AG04450 (cell line): ENCODE measurements around the gene SCAF8. TPM values are rescaled to one million over a fixed set of nuclear protein-coding genes. Genes with fewer than 3 reads are reported as not detected.

ENCODE experiments used
- CTCF ChIA-PET: fragments of 300-600, 350-600 bp; formaldehyde crosslinking; extraction: SDS; loops from one replicate; lab custom pipeline; 2022; ENCODE audit warnings: antibody characterized with exemption, inconsistent platforms; lab: Charles Lee
- POLR2A ChIA-PET: fragments of 350-600 bp; formaldehyde crosslinking; extraction: SDS; loops from one replicate; lab custom pipeline; 2021; ENCODE audit warnings: antibody characterized with exemption, inconsistent platforms; lab: Yijun Ruan, JAX
- DNase-seq: peaks from one replicate; pipeline ENCODE4 v3.0.0-alpha.2; 2011; ENCODE audit warnings: low read depth, low spot score
- H3K27ac ChIP-seq: one replicate; pipeline ENCODE4 v1.5.1; 2012; ENCODE audit warnings: low read depth, low read length, control low read depth
- H3K27me3 ChIP-seq: one replicate; pipeline ENCODE4 v1.6.0; 2012; ENCODE audit warnings: low read length; ENCODE audit not compliant: control insufficient read depth, insufficient read depth
- H3K4me3 ChIP-seq: 2 replicates; pipeline ENCODE4 v1.5.1; 2011; ENCODE audit warnings: mild to moderate bottlenecking, low read depth, low read length, control low read depth
- H3K9me3 ChIP-seq: 2 replicates; pipeline ENCODE4 v1.5.1; 2012; ENCODE audit warnings: low read length; ENCODE audit not compliant: control insufficient read depth, insufficient read depth
- polyA plus RNA-seq: library from polyadenylated mRNA; depleted of rRNA; stranded (reverse); fragments of >200 nt; gene quantifications from 2 replicates; pipeline ENCODE4 v1.2.3, GENCODE V29; 2011
- TF ChIP-seq, protein P1 (sequence below): IDR thresholded peaks from 2 replicates; pipeline ENCODE4 v1.5.1; 2011; ENCODE audit warnings: low read depth, low read length, control low read depth, inconsistent platforms

The SCAF8 gene
- polyA plus RNA-seq, 1 experiment = 29.2 TPM

DNA sequence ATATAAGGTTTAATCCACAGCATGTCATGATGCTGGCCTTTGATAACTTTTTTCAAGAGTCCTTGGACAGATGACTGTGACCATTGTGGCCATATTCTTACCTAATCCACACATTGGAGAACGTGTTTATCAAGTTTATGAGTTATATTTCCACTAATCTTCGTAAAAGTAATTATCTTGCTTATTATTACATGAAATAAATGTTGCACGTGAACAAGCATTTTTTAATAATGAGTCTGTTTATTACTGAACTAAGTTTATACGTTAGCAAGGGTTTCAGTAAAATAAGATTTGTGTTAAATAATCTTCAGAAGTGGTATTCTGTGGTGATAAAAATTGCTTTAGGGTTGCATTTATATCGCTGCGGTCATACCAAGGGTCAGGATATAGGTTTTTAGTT, 107.1 kb downstream of the SCAF8 start:
- H3K4me3 ChIP-seq = no peak overlapping the region
- H3K27me3 ChIP-seq = no peaks in the 10 kb centered on the region
- TF ChIP-seq, protein P1, sequence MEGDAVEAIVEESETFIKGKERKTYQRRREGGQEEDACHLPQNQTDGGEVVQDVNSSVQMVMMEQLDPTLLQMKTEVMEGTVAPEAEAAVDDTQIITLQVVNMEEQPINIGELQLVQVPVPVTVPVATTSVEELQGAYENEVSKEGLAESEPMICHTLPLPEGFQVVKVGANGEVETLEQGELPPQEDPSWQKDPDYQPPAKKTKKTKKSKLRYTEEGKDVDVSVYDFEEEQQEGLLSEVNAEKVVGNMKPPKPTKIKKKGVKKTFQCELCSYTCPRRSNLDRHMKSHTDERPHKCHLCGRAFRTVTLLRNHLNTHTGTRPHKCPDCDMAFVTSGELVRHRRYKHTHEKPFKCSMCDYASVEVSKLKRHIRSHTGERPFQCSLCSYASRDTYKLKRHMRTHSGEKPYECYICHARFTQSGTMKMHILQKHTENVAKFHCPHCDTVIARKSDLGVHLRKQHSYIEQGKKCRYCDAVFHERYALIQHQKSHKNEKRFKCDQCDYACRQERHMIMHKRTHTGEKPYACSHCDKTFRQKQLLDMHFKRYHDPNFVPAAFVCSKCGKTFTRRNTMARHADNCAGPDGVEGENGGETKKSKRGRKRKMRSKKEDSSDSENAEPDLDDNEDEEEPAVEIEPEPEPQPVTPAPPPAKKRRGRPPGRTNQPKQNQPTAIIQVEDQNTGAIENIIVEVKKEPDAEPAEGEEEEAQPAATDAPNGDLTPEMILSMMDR = no peak
- no peak for DNase-seq
- no peaks in the 10 kb centered on the region for H3K9me3 ChIP-seq
- ChIA-PET CTCF (no interaction called here), POLR2A (no interaction called here)
- H3K27ac ChIP-seq = no peak overlapping the region

DNA sequence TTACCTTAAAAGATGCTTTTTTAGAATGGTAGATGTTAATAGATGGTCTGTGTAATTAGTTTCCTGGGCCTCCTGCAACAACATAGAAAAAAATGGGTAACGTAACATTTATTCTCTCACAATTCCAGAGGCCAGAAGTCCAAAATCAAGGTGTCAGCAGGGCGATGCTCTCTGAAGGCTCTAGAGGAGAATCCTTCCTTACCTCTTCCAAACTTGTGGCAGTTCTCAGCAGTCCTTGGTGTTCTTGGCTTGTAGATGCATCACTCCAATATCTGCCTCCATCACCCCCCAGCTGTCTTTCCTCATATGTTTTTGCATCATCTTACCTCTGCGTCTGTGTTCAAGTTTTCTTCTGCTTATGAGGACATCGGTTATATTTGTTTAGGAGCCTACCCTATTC, 107.9 kb downstream of the SCAF8 start:
- Histone ChIP-seq H3K4me3 (no peak overlapping the region), H3K27ac (no peak overlapping the region), H3K27me3 (no peaks in the 10 kb centered on the region), H3K9me3 (no peaks in the 10 kb centered on the region)
- POLR2A ChIA-PET = no interaction called here
- DNase-seq = no peak
- CTCF ChIA-PET = interaction anchor here (1.0 kb wide), 1 partner anchor 167 kb away, joined by 3 read pairs; no protein-coding TSS in a partner anchor
- TF ChIP-seq, protein P1 = no peak

DNA sequence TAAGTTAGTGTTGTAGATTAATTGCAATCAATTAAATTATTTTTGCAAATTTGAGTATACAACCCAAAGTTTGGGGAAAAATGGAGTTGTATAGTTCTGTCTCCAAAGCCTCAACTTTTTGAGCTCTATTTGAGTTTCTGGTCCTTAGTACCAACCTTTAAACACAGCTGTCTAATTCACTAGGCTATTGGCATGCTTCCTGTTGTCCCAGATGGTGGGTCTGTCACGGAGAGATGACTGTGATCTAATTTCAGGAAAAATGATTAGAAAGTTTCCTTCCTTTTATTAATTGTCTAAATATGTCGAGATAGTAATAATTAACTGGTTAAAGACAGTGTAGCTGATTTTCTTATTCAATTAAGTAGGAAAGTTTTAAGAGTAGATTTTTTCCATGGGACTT, 109.6 kb downstream of the SCAF8 start:
- no peak for DNase-seq
- POLR2A ChIA-PET = no interaction called here

DNA sequence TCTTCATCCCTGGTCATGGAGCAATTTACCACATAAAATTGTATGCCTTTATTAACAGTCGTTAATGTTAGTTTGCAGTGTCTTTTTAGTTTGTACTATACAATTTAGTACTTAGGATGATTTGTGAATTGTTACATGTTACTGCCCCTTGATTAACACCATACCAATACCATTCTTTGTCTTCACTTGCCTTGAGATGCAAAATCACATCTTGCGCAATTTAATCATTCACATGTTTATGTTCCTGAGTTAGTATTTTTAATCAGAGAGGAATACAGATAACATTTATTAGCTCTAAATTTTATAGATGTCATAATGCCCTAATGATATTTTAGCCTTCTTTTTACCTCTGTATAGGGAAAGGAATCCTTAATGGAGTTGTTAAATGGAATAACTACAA, 114.1 kb downstream of the SCAF8 start:
- Histone ChIP-seq H3K27ac (no peak overlapping the region), H3K27me3 (no peaks in the 10 kb centered on the region), H3K9me3 (no peaks in the 10 kb centered on the region), H3K4me3 (no peak overlapping the region)
- ChIA-PET CTCF (interaction anchor here (0.7 kb wide), 1 partner anchor 421 kb away, joined by 7 read pairs; no protein-coding TSS in a partner anchor), POLR2A (no interaction called here)
- no peak for DNase-seq
- TF ChIP-seq, protein P1 = no peak

More for the DNA sequence above, 109.6 kb downstream of the SCAF8 start:
- Histone ChIP-seq H3K27ac (no peak overlapping the region), H3K27me3 (no peaks in the 10 kb centered on the region), H3K9me3 (no peaks in the 10 kb centered on the region), H3K4me3 (no peak overlapping the region)
- TF ChIP-seq, protein P1 = no peak
- CTCF ChIA-PET = interaction anchor here (0.7 to 1.9 kb wide), 4 partner anchors 25 to 167 kb away, joined by 3 to 12 read pairs (median 4); no protein-coding TSS in a partner anchor

DNA sequence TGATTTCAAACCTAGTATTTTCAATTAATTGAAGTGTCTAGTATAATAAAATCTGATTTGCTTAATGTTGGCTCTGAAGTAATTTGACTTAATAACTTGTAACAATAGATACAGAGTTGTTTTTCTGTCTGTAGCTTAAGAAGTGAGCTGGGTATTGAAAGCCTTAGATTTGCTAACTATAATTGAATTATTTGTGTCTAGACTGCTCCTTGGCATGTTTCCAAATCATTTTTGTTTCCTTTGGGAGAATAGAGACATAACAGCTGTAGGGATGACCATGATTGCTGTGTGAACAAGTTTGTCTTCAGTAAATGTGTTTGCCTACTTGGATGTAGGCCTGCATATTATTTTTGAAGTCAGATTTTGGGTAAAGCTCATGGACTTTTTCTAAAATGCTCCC, 115.4 kb downstream of the SCAF8 start:
- Histone ChIP-seq H3K27ac (no peak overlapping the region), H3K27me3 (no peaks in the 10 kb centered on the region), H3K9me3 (no peaks in the 10 kb centered on the region), H3K4me3 (no peak overlapping the region)
- no peak for DNase-seq
- ChIA-PET CTCF (interaction anchor here (0.6 to 1.7 kb wide), 4 partner anchors 20 to 173 kb away, joined by 3 to 6 read pairs (median 4); no protein-coding TSS in a partner anchor), POLR2A (no interaction called here)
- TF ChIP-seq, protein P1 = no peak
